GM23248 (cell line): Measurements from ENCODE around the gene ABLIM2. TPM values are rescaled to one million over a fixed set of nuclear protein-coding genes. Genes with fewer than 3 reads are reported as not detected.

Experiments used
- DNase-seq: peaks from one replicate; pipeline ENCODE4 v3.0.0-alpha.2; 2015
- H2AFZ ChIP-seq: fragments of 200-600 bp; sonication (generic); 2 replicates; pipeline ENCODE4 v1.6.1; 2016; ENCODE audit warnings: antibody characterized with exemption
- H3F3A ChIP-seq: fragments of 200-600 bp; sonication (generic); 2 replicates; pipeline ENCODE4 v1.6.1; 2016; ENCODE audit warnings: mild to moderate bottlenecking, antibody characterized with exemption, mixed run types; ENCODE audit not compliant: insufficient read depth
- H3K27ac ChIP-seq: fragments of 200-600 bp; sonication (generic); 2 replicates; pipeline ENCODE4 v1.5.1; 2016; ENCODE audit warnings: mild to moderate bottlenecking
- H3K27me3 ChIP-seq: fragments of 200-600 bp; sonication (generic); replicated peaks from 2 replicates; pipeline ENCODE4 v1.6.1; 2016; ENCODE audit warnings: mild to moderate bottlenecking; ENCODE audit not compliant: insufficient read depth
- H3K36me3 ChIP-seq: fragments of 200-600 bp; sonication (generic); 2 replicates; pipeline ENCODE4 v1.6.1; 2016; ENCODE audit warnings: low read depth, mild to moderate bottlenecking
- H3K4me1 ChIP-seq: fragments of 200-600 bp; sonication (generic); 2 replicates; pipeline ENCODE4 v1.6.1; 2016; ENCODE audit warnings: mild to moderate bottlenecking; ENCODE audit not compliant: insufficient read depth
- H3K4me2 ChIP-seq: fragments of 200-600 bp; sonication (generic); one replicate; pipeline ENCODE4 v1.6.1; 2016; ENCODE audit warnings: mild to moderate bottlenecking; ENCODE audit not compliant: unreplicated experiment
- H3K4me3 ChIP-seq: fragments of 200-600 bp; sonication (generic); 2 replicates; pipeline ENCODE4 v1.5.1; 2016; ENCODE audit warnings: mild to moderate bottlenecking
- H3K79me2 ChIP-seq: fragments of 200-600 bp; sonication (generic); 2 replicates; pipeline ENCODE4 v1.6.1; 2016; ENCODE audit warnings: mild to moderate bottlenecking; ENCODE audit not compliant: insufficient read depth
- H3K9ac ChIP-seq: fragments of 200-600 bp; sonication (generic); 2 replicates; pipeline ENCODE4 v1.6.1; 2016; ENCODE audit warnings: mild to moderate bottlenecking
- H3K9me2 ChIP-seq: fragments of 200-600 bp; sonication (generic); 2 replicates; pipeline ENCODE4 v1.6.1; 2016; ENCODE audit warnings: mixed run types, mild to moderate bottlenecking, moderate library complexity; ENCODE audit not compliant: insufficient read depth
- H3K9me3 ChIP-seq: fragments of 200-600 bp; sonication (generic); one replicate; pipeline ENCODE4 v1.6.1; 2017; ENCODE audit warnings: low read depth
- H4K20me1 ChIP-seq: fragments of 200-600 bp; sonication (generic); 2 replicates; pipeline ENCODE4 v1.6.0; 2016; ENCODE audit not compliant: insufficient read depth
- EZH2 ChIP-seq: fragments of 200-600 bp; sonication (generic); IDR thresholded peaks from 2 replicates; pipeline ENCODE4 v1.6.1; 2018; ENCODE audit warnings: antibody characterized with exemption, mild to moderate bottlenecking; ENCODE audit not compliant: insufficient read depth, poor library complexity, severe bottlenecking
- EZH2phosphoT487 ChIP-seq: fragments of 200-600 bp; sonication (generic); IDR thresholded peaks from 2 replicates; pipeline ENCODE4 v1.6.1; 2018; ENCODE audit warnings: antibody characterized with exemption, moderate library complexity, mild to moderate bottlenecking, low read depth; ENCODE audit not compliant: insufficient read depth
- WGBS, 2 experiments: methylation state at CpG; one replicate each; pipeline ENCODE4 v1.1.6; 2015 to 2017; ENCODE audit warnings: low lambda C conversion rate in 2 of 2, low coverage in 1 of 2; ENCODE audit errors: missing lambda C conversion rate in 2 of 2; 5-methylcytosine and 5-hydroxymethylcytosine counted together
- in situ Hi-C: fragments of 300-500 bp; cut with MboI; formaldehyde crosslinking; loops from 2 replicates; pipeline ENCODE4 v1.15.0; 2020
- polyA plus RNA-seq: library from polyadenylated mRNA; unstranded; fragments of >200 nt; fragmentation: Nextera tagmentation; extraction: Ambion mirVana; gene quantifications from 2 replicates; pipeline ENCODE4 v1.2.1, GENCODE V29; 2016
- total RNA-seq: library from RNA; depleted of rRNA; stranded (reverse); fragments of >200 nt; shearing (Covaris generic); gene quantifications from 2 replicates; pipeline ENCODE4 v1.2.3, GENCODE V29; 2014

The ABLIM2 gene
- total and polyA plus RNA-seq, 2 experiments from 2014 or later = not detected

- no peak overlapping the region for H2AFZ ChIP-seq
- H3K27me3 ChIP-seq = peaks cover 52% of the 10 kb centered on the region
- H3K27ac ChIP-seq = no peak overlapping the region
- no peaks in the 10 kb centered on the region for H3K4me1 ChIP-seq
- WGBS, 2 experiments = 58 to 68% methylated on average over 4 of the region's 4 CpGs
- no peak overlapping the region for H3K4me2 ChIP-seq
- no peaks in the 10 kb centered on the region for H3K9me3 ChIP-seq
- no peak overlapping the region for H3K9ac ChIP-seq
- H3K9me2 ChIP-seq = no peaks in the 10 kb centered on the region
- DNase-seq = no peak
- no peaks in the 10 kb centered on the region for H3F3A ChIP-seq
- H3K79me2 ChIP-seq = no peaks in the 10 kb centered on the region
- no peak overlapping the region for H3K4me3 ChIP-seq
- in situ Hi-C loops = no loop called here
- no peaks in the 10 kb centered on the region for H3K36me3 ChIP-seq
- TF ChIP-seq EZH2phosphoT487 = no peak
- no peak for TF ChIP-seq EZH2
- H4K20me1 ChIP-seq = no peaks in the 10 kb centered on the region
These were observed 58.6 kb downstream of the ABLIM2 start for GRCh38 chr4:8099981-8100464.

GRCh38 chr4:8098506-8098905 is 60.1 kb downstream of the ABLIM2 start:
- Histone ChIP-seq H3K27ac (no peak overlapping the region), H3K9me2 (no peaks in the 10 kb centered on the region), H3F3A (no peaks in the 10 kb centered on the region), H3K9ac (no peak overlapping the region), H3K4me2 (no peak overlapping the region), H3K4me3 (no peak overlapping the region), H3K36me3 (no peaks in the 10 kb centered on the region), H3K27me3 (peaks cover 39% of the 10 kb centered on the region), H3K9me3 (peaks cover 5% of the 10 kb centered on the region), H3K79me2 (no peaks in the 10 kb centered on the region), H2AFZ (no peak overlapping the region), H4K20me1 (no peaks in the 10 kb centered on the region), H3K4me1 (no peaks in the 10 kb centered on the region)
- WGBS, 2 experiments = 70 to 74% methylated on average over 12 of the region's 12 CpGs
- DNase-seq = no peak
- in situ Hi-C loops = no loop called here
- TF ChIP-seq EZH2 (no peak), EZH2phosphoT487 (no peak)

GRCh38 chr4:8097721-8098345 is 60.8 kb downstream of the ABLIM2 start:
- no peaks in the 10 kb centered on the region for H3K79me2 ChIP-seq
- no peak overlapping the region for H3K9ac ChIP-seq
- no peaks in the 10 kb centered on the region for H3K9me2 ChIP-seq
- in situ Hi-C loops = no loop called here
- TF ChIP-seq EZH2 = no peak
- no peak for TF ChIP-seq EZH2phosphoT487
- no peak overlapping the region for H3K4me3 ChIP-seq
- peaks cover 33% of the 10 kb centered on the region for H3K27me3 ChIP-seq
- WGBS, 2 experiments = 50 to 58% methylated on average over 8 of the region's 8 CpGs
- H3F3A ChIP-seq = no peaks in the 10 kb centered on the region
- H4K20me1 ChIP-seq = no peaks in the 10 kb centered on the region
- peaks cover 8% of the 10 kb centered on the region for H3K9me3 ChIP-seq
- H3K27ac ChIP-seq = no peak overlapping the region
- no peak for DNase-seq
- H3K4me2 ChIP-seq = no peak overlapping the region
- H3K36me3 ChIP-seq = no peaks in the 10 kb centered on the region
- no peaks in the 10 kb centered on the region for H3K4me1 ChIP-seq
- H2AFZ ChIP-seq = no peak overlapping the region

- Histone ChIP-seq H3K4me1 (no peaks in the 10 kb centered on the region), H3K9ac (no peak overlapping the region), H3K79me2 (no peaks in the 10 kb centered on the region), H3F3A (no peaks in the 10 kb centered on the region), H3K4me3 (no peak overlapping the region), H3K9me2 (no peaks in the 10 kb centered on the region), H3K27ac (no peak overlapping the region), H2AFZ (no peak overlapping the region), H3K27me3 (peaks cover 27% of the 10 kb centered on the region), H3K36me3 (no peaks in the 10 kb centered on the region), H3K9me3 (peaks cover 8% of the 10 kb centered on the region), H3K4me2 (no peak overlapping the region), H4K20me1 (no peaks in the 10 kb centered on the region)
- TF ChIP-seq EZH2phosphoT487 = no peak
- TF ChIP-seq EZH2 = no peak
- DNase-seq = no peak
- 75 to 81% methylated on average over 16 to 23 of the region's 23 CpGs for WGBS, 2 experiments
- in situ Hi-C loops = no loop called here
These were observed 61.5 kb downstream of the ABLIM2 start for GRCh38 chr4:8097141-8097541.
